Measurements from ENCODE around the gene TECPR2. TPM values are rescaled to one million over a fixed set of nuclear protein-coding genes. Genes with fewer than 3 reads are reported as not detected.
A peak's percentile ranks its signal among the peaks of the same experiment; 100 is the strongest.

TECPR2 gene, protein sequence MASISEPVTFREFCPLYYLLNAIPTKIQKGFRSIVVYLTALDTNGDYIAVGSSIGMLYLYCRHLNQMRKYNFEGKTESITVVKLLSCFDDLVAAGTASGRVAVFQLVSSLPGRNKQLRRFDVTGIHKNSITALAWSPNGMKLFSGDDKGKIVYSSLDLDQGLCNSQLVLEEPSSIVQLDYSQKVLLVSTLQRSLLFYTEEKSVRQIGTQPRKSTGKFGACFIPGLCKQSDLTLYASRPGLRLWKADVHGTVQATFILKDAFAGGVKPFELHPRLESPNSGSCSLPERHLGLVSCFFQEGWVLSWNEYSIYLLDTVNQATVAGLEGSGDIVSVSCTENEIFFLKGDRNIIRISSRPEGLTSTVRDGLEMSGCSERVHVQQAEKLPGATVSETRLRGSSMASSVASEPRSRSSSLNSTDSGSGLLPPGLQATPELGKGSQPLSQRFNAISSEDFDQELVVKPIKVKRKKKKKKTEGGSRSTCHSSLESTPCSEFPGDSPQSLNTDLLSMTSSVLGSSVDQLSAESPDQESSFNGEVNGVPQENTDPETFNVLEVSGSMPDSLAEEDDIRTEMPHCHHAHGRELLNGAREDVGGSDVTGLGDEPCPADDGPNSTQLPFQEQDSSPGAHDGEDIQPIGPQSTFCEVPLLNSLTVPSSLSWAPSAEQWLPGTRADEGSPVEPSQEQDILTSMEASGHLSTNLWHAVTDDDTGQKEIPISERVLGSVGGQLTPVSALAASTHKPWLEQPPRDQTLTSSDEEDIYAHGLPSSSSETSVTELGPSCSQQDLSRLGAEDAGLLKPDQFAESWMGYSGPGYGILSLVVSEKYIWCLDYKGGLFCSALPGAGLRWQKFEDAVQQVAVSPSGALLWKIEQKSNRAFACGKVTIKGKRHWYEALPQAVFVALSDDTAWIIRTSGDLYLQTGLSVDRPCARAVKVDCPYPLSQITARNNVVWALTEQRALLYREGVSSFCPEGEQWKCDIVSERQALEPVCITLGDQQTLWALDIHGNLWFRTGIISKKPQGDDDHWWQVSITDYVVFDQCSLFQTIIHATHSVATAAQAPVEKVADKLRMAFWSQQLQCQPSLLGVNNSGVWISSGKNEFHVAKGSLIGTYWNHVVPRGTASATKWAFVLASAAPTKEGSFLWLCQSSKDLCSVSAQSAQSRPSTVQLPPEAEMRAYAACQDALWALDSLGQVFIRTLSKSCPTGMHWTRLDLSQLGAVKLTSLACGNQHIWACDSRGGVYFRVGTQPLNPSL (N-terminal part only)
- 15.1 TPM for total RNA-seq

DNA sequence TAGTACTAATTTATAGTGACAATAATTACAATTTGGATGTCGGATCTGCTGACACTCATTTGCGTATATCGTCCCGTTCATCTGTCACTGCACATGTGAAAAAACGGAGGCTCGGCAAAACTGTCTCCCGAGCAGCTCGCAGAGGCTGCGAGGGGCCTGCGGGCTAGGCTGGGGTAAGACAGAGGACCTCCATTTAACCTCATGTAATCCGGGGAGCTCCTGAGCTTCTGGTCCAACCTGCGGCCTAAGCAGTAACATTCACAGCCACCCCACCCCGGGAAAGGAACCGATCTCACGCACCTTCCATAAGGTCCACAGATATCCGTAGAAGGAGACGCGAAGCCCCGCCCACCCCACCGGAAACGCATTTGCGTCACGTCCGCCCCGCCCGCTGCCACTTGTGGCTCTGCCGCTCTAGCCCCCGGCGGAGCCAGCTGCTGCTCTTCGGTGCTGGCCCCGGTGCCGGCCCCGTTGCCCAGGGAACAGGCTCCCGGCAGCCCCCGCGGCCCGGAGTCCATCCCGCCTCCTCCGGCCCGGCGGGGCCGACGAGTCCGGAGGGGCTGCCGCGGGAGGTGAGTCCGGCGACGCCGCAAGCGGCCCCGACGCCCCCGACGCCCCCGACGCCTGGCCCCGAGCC is at the start of gene TECPR2, which contains the start of gene CINP:
Gene TECPR2 (plus strand): TSS at position 397 of the 637 bp plus-strand sequence. CDS start 13,781 bp downstream, outside the sequence.
Gene CINP (minus strand): TSS at position 346 of the 637 bp plus-strand sequence. CDS start 39 bp downstream, at position 307.
- DNase-seq (ENCODE audit: low spot score) (peak; percentile 98), ATAC-seq (peak; percentile 98)

DNA sequence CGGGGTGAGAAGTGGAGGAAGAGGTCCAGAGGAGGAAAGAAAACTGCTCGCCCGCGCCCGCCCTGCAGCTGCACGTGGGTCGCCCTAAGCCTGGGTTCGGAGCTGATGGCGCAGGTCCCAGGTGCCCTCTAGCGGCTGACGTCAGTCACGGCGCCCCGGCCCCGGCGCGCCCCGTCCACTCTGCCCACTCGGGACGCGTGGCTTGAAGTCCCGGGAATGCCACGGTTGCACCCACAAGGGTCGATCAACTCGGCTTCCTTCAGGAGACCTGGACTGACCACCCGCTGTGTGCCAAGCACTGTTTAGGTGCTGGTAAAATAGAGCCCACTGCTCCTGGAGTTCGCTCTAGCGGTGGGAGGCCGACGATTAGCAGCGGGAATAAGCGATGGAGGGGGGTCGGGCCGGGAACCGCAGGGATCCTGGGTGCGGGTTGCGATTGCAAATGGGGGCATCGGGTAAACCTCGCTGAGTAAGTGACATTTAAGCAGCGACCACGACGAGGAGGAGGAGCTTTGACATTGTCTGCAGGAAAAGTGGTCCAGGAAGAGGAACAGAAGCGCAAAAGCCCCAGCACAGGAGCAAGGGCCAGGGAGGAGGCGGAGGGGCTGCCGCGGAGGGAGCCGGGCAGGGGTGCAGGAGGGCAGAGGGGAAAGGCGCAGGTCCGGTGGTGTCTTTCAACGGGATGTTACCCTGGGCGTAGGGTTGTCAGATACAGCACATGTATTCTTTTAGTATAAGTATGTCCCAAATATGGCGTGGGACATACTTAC is 48.3 kb upstream of the TECPR2 start:
- peak; percentile 82 for ATAC-seq
- peak; percentile 85 for DNase-seq (ENCODE audit: low spot score)

DNA sequence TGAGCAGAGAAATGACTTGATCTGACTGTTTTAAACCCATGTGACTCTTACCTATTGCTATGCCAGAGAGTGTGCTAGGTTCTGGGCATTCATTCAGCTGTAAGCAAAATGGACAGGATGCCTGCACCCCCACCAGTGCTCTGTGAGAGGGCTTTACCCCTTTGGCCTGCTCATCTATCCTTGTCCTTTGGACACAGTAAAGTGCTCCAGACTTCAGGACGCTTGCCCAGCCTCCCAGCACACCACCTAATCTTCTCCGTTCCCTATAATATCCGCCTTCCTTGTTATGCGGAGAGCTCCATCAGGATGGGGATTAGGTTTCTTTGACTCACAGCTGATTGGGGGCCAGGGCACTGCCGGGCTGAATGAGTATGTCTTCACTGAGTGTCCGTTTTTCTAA is 47.6 kb upstream of the TECPR2 start:
- ATAC-seq (no peak), DNase-seq (ENCODE audit: low spot score) (no peak)

DNA sequence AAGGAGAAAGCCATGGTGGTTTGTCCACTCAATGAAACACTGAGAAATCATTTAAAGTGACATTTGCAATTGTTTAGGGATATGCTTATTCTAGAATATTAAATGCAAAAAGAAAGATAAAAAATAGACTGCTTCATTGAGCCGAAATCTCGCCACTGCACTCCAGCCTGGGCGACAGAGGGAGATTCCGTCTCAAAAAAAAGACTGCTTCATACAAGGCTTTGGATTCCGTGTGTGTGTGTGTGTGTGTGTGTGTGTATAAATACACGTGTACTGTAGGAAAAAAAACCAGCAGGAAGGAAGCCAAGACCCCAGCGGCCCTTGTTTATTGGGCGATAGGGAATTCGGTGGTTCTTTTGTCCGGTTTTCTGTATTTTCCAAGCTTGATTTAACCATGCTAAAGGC is 46.4 kb upstream of the TECPR2 start:
- no peak for DNase-seq (ENCODE audit: low spot score)
- ATAC-seq = peak; percentile 11

DNA sequence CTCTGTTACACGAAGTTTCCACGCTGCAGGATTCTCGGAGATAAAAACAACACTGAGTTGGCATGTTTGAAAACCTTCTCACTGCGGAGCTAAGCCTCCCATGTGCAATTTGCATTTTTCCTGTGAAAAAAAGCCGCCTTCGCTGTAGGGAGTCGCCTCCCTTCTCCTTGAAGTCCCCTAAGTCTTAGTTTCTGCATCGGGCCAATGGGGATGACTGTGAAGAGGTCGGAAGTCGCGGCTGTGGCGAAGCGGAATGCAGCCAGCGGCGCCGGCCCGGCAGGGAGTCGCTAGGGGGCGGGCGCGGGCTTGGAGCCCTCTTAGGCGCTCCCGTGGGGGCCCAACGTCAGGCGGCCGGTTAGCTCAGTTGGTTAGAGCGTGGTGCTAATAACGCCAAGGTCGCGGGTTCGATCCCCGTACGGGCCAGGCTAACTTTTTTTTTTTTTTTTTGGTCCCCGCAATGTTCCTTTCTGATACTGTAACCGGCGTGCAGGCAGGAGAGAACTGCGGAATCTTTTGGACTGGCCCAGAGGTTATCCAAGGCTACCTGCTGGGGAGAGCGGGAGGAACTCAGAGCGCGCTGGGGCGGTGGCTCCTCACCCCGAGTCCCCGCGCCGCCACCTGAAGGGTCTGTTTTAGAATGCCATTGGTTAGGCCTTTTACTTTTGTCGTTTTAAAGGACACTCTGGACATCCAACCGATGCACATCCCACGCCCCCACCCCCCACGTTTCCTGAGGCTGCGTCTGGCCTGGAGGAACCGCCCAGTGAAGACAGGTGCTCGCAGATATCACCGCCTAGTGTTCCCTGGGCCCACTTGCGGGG is 45.8 kb upstream of the TECPR2 start:
- ATAC-seq (peak; percentile 80), DNase-seq (ENCODE audit: low spot score) (peak; percentile 95)

DNA sequence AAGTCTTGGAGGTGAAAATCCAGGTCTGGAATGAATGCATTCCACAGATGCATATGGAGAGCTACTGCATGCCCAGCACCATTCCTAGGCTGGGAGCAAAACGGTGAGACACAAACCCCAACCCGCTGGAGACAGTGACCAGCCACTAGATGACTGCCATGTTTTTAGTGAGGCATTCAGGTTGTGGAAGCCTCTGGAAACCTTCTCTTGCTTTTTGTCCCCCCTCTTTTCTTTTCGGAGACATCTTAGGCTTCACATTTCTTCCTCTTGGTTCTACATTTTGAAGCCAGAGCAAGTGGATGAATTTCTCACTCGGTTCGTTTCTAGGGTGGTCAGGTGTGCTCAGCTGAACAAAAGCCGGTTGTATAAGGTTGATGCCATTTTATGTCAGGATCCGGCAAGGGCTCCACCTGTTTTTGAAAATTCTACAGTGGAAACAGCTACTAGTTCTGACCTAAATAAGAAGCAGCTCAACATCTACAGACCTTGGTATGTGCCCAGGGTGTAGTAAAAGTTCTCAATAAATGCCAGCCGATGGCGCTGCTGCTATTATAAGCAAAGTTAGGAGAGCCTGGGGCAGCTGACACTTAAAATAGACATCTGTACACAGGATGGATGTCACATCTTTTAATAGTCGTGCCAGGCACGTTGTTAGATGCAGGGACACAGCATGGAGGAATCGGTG is 45.0 kb upstream of the TECPR2 start:
- no peak for DNase-seq (ENCODE audit: low spot score)
- no peak for ATAC-seq

DNA sequence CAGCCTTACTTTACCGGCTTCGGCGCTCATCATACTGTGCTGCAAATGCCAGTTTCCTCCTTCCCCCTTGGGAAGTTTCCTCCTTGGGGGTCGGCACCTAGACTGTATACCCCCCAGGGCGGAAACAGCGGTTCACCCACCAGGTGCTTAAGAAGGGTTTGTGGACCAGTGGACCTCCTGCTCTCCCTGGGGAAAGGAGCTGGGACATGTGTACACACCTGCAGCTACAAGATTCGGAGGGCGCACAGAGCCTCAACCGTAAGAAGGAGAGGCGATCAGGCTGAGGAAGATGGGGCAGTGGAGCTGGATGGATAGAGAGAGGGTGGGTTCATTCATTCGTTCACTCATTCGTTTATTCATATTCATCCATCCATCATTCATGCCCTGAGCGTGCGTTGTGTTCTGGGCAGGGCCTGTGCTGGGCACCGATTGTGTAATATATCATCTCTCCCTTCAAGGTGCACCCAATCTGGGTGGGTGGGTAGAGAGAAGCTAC is 43.9 kb upstream of the TECPR2 start:
- DNase-seq (ENCODE audit: low spot score) (no peak), ATAC-seq (no peak)

DNA sequence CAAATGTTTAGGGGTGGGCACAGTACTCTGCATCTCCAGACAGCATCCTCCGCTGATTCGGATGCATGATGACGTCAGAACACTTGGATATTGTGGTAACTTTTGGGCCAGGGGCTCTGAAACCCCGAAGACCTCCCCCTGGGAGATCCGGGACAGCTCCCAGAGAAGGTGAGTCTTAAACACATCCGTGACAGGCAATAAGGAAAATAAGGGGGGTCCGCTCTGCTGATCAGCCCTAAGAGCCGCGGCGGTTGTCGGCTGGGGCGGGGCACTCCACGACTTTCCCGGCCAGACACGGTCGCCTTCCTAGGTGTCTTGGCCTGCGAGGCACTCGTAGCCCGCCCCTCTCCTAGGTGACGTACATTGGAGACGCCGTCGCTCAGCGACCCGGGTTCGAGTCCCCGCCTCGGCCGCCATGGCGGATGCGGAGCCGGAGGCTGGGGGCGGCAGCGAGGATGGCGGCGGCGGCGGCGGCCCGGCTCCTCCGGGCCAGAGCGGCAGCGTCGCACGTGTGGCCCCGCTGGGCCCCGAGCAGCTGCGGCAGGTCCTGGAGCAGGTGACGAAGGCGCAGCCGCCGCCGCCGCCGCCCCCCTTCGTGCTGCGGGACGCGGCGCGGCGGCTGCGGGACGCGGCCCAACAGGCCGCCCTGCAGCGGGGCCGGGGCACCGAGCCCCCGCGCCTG is 43.2 kb upstream of the TECPR2 start, which contains the start of gene ZNF839:
Gene ZNF839 (plus strand): TSS at position 396 of the 682 bp plus-strand sequence. CDS start 20 bp downstream, at position 416.
- DNase-seq (ENCODE audit: low spot score) = peak; percentile 92
- ATAC-seq = peak; percentile 62

DNA sequence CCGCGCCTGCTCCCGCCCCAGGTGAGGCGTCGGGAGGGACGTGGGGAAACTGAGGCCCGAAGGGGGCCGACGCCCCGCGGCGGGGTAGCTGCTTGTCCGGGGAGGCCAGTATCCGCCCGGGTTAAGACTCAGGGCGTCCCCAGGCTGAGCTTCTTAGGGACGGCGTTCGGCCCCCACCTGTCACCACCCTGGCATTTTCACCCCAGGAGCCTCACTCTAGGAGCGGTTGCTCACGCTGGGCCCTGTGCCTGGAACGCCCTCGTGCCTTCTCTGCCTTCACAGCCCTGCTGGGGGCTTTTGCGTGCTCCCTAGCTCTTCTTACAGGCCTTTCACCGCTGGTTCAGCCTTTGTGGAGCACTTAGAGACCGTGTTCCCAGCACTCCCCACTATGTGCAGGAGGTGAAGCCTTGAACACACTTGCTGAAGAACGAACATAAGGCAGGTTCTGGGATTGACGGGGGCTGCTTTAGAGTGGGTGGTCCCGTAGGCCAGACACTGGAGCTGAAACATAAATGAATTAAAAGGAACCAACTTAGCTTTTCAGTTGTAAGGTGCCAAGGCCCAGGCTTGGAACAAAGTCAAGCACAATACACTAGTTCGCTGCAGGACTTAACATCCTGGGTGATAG is 42.6 kb upstream of the TECPR2 start:
- ATAC-seq (peak; percentile 1), DNase-seq (ENCODE audit: low spot score) (no peak)

DNA sequence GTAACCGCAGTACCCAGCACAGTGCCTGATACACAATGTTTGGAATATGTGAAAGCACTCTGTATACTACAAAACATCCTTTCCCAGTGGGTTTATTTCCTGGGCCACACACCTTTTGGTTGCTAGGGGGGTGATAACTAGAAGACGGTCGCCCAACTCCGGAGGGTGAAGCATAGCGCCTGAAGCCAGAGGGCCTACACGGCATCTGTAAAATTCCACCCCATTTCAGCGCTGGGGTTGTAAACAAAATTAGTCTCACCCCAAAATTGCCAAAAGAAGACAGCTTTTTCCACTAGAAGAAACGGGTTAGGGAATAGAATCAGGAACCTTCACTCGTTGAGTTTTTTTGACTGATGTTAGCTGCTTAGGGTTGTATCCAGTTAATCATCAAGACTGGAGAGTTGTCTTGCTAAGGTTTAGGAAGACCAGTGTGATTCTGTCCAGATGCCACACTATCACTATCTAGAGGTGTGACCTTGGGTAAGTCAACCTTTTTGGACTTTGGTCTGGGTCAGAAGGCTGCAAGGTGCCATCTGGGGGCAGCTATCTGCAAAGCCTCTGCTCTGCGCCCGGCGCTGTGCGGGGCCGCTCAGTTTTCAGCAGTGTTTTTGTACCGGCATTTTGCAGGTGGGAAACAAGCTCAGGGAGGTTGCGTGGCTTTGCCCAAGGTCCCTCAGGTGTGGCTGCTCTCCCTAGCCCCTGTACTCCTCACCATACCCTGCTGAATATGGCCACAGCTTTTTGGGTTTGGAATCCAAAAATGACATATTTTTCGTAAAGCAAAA is 41.9 kb upstream of the TECPR2 start:
- no peak for DNase-seq (ENCODE audit: low spot score)
- no peak for ATAC-seq

DNA sequence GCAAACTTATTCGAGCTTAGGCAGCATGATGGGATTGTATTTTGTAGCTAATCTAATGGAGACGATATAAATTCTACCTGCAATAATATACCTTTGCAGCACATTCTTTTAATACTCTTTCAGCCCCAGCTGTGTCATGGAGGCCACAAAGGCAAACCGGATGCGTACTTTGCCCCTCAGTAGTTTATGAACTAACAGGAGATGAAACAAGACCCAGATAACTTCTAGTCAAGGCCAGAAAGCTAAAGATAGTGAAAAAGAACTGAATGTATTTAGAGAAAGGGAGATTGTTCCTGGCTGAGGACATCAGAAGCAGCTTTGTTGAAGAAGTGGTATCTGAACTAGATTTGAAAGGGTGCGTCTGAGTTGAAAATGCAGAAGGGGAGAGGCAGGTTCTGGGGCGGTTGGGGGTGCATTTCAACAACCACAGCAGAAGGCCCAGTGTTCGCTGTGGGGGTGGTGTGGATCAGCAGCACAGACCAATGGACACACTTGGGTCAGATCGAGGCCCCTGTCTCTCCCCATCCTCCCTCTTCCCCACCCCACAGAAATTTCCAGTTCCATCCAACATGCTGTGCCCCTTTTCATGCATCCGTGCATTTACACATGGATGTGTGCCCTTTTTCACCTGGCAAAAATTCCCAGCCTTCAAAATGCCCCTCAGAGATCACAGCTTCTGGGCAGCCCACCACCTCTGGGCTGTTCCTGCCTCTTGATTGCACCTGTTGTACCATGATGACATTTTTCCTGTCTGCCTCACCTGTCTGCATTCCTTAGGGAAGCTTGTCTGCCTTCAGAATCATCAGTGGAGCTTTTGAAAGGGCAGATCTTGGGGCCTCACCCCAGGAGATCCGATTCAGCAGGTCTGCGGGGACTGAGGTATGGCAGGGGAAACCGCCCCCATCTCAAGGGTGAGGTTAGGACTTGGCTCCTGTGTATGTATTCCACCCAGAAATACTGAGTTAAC is 41.0 kb upstream of the TECPR2 start:
- no peak for ATAC-seq
- no peak for DNase-seq (ENCODE audit: low spot score)

DNA sequence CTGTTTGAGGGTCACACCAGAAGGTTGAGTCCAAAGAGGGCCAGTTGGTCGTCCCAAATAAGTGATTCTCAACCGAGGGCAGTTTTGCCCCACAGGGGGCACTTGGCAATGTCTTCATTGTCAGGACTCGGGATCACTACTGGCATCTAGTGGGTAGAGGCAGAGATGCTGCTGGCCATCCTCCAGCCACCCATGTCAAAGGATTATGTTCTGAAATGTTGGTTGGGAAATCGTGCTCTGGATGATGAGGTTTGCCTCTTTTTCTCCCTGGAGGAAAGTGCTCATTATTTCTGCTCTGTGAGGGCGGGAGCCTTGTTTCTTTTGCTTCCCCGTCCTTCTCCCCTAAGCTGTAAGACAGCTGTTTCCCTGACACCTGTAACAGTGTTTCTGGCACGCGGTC is 39.6 kb upstream of the TECPR2 start:
- ATAC-seq = peak; percentile 76
- peak; percentile 76 for DNase-seq (ENCODE audit: low spot score)

DNA sequence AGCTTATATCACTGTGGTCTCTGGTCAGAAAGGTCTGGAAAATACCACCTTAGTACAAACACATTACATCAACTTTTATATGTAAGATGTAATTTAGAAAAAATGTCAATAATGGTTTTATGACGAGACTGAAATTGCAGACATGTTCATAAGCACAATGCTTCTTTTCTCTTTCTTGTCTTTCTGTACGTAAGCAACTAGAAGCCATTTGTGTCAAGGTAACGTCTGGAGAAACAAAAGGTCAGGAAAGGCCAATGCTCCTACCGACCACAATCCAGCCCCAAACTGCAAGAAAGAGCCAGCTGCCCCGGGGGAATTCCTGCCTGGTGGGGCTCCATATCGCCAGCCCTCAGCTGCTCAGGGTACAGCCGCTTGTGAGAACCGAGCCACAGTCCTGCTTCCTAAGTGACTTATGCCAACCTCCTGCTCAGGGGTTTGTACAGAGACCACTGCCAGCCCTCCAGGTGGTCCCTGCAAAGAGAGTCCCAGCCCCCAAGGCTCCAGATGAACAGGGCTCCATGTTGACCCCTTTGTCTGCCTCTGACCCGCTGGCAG is 36.9 kb upstream of the TECPR2 start:
- no peak for DNase-seq (ENCODE audit: low spot score)
- ATAC-seq = no peak

DNA sequence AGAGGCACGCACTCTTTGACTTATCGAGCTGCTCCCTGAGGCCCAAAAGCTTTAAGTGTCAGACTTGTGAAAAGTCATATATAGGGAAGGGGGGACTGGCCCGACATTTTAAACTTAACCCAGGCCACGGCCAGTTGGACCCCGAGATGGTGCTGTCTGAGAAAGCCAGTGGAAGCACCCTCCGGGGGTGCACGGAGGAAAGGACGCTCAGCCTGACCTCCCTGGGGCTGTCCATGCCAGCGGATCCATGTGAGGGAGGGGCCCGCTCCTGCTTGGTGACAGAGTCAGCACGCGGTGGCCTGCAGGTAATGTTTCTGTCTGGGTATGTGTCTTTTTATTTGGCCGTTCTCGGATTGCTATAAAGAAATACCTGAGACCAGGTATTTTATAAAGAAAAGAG is 36.2 kb upstream of the TECPR2 start:
- no peak for DNase-seq (ENCODE audit: low spot score)
- no peak for ATAC-seq
